CD4-positive, alpha-beta memory T cell (primary cell): Measurements from ENCODE around the gene MBD1. TPM values are rescaled to one million over a fixed set of nuclear protein-coding genes. Genes with fewer than 3 reads are reported as not detected.
"Not testable (repeated sequence)": the region's sequence is repeated elsewhere in the genome, so short reads cannot be mapped to it uniquely, and the experiment has no call there.

ENCODE experiments used
- CTCF ChIA-PET: fragments of 350-600 bp; sonication (Branson Sonifier 250); formaldehyde crosslinking; loops from one replicate; lab custom pipeline; 2021; ENCODE audit warnings: inconsistent platforms; ENCODE audit not compliant: partially characterized antibody; lab: Charles Lee
- POLR2A ChIA-PET: fragments of 350-600 bp; sonication (Branson Sonifier 250); formaldehyde crosslinking; loops from one replicate; lab custom pipeline; 2021; ENCODE audit not compliant: partially characterized antibody; lab: Charles Lee
- DNase-seq, 5 donors: peaks; one replicate each; pipeline versions ENCODE4 v3.0.0 to v3.0.0-alpha.2; 2020 to 2022; ENCODE audit warnings: mixed read lengths in 1 of 5
- H3K27ac ChIP-seq: one replicate; pipeline ENCODE4 v1.7.0; 2013; ENCODE audit warnings: low read depth, low read length
- H3K27me3 ChIP-seq: 2 replicates; pipeline ENCODE4 v1.7.0; 2013; ENCODE audit warnings: mild to moderate bottlenecking, low read length, moderate library complexity; ENCODE audit not compliant: insufficient read depth
- H3K36me3 ChIP-seq: 2 replicates; pipeline ENCODE4 v1.7.0; 2013; ENCODE audit warnings: mild to moderate bottlenecking, low read length, moderate library complexity; ENCODE audit not compliant: insufficient read depth
- H3K4me1 ChIP-seq: 2 replicates; pipeline ENCODE4 v1.7.0; 2013; ENCODE audit warnings: mild to moderate bottlenecking, low read length, moderate library complexity; ENCODE audit not compliant: insufficient read depth
- H3K4me3 ChIP-seq, 2 donors: one replicate each; pipeline ENCODE4 v1.7.0; 2013; ENCODE audit warnings: low read length in 2 of 2, mild to moderate bottlenecking in 1 of 2
- H3K9me3 ChIP-seq, 2 donors: one replicate each; pipeline ENCODE4 v1.7.0; 2013; ENCODE audit warnings: low read length in 2 of 2, control low read depth in 1 of 2; ENCODE audit not compliant: control insufficient read depth in 1 of 2
- H3K27ac Mint-ChIP-seq, 7 donors: one replicate each; pipeline ENCODE4 v1.8.0; 2020 to 2021; ENCODE audit warnings: mixed read lengths in 7 of 7, mild to moderate bottlenecking in 6 of 7, inconsistent platforms in 3 of 7, moderate library complexity in 3 of 7
- H3K27me3 Mint-ChIP-seq, 2 donors: one replicate each; pipeline ENCODE4 v1.8.0; 2020 to 2021; ENCODE audit warnings: mixed read lengths in 2 of 2
- H3K36me3 Mint-ChIP-seq, 2 donors: one replicate each; pipeline ENCODE4 v1.8.0; 2020 to 2021; ENCODE audit warnings: mixed read lengths in 2 of 2, inconsistent platforms in 1 of 2, mild to moderate bottlenecking in 1 of 2
- H3K4me1 Mint-ChIP-seq, 4 donors: one replicate each; pipeline ENCODE4 v1.8.0; 2020 to 2021; ENCODE audit warnings: mixed read lengths in 4 of 4, mild to moderate bottlenecking in 1 of 4
- H3K4me3 Mint-ChIP-seq, 8 donors: one replicate each; pipeline ENCODE4 v1.8.0; 2020 to 2021; ENCODE audit warnings: mixed read lengths in 8 of 8, mild to moderate bottlenecking in 7 of 8, moderate library complexity in 6 of 8, inconsistent platforms in 3 of 8
- H3K9me3 Mint-ChIP-seq, 8 donors: one replicate each; pipeline ENCODE4 v1.8.0; 2020 to 2021; ENCODE audit warnings: mixed read lengths in 8 of 8, mild to moderate bottlenecking in 5 of 8, inconsistent platforms in 3 of 8, moderate library complexity in 1 of 8
- intact Hi-C: fragments of 100-400 bp; cut with micrococcal nuclease; formaldehyde crosslinking; loops from one replicate; pipeline ENCODE4 v1.15.1; 2023
- polyA plus RNA-seq, 2 donors: library from polyadenylated mRNA; unstranded; fragments of 300-500 nt; fragmentation: Illumina TruSeq; gene quantifications; one replicate each; pipeline ENCODE4 v1.2.3, GENCODE V29; 2021
- total RNA-seq, 2 experiments: library from RNA; stranded (reverse); gene quantifications; one replicate each; pipeline ENCODE4 v1.2.3, GENCODE V29; 2021

MBD1 gene
- total and polyA plus RNA-seq, 4 experiments from 2014 or later: 24.5 to 144 (median 87.1) TPM

DNA sequence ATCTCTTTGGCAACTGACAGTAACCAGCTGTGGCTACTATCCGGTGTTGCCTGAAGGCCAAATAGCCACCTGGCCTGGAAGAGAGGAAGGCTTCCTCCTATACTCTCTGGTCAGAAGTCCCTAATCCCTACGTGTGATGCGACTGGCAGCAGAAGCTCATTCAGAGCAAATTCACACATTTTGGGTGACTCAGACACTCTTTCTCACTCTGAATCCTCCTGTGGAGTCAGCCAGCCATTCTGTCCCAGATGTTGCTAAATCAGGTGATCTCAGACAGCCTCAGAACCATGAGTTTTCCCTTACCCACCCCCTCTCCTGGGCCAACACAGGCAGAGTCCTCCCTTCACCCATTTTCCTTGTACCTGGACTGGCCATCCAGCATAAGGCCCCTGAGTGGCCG, 49.7 kb downstream of the MBD1 start:
- CTCF ChIA-PET: no interaction called here

GRCh38 chr18:50220249-50220648, 61.1 kb downstream of the MBD1 start:
- H3K9me3 ChIP-seq, DNase-seq, H3K27me3 ChIP-seq, H3K4me3 Mint-ChIP-seq, H3K36me3 ChIP-seq, H3K27ac ChIP-seq, H3K4me3 ChIP-seq, H3K4me1 ChIP-seq, H3K4me1 Mint-ChIP-seq, intact Hi-C loops, H3K27ac Mint-ChIP-seq, POLR2A ChIA-PET, H3K36me3 Mint-ChIP-seq: not testable (repeated sequence)
- CTCF ChIA-PET: interaction anchor here (5.0 kb wide), 1 partner anchor 137 kb away, joined by 163 read pairs; no protein-coding TSS in a partner anchor
- H3K9me3 Mint-ChIP-seq: peaks cover 0 to 23% (median 18%) of the 10 kb centered on the region in 8 donors
- H3K27me3 Mint-ChIP-seq: peaks cover 29% of the 10 kb centered on the region in 2 donors

More for the DNA sequence above, 49.7 kb downstream of the MBD1 start:
- Histone ChIP-seq H3K9me3 (no peaks in the 10 kb centered on the region), H3K36me3 (no peaks in the 10 kb centered on the region), H3K4me1 (no peaks in the 10 kb centered on the region), H3K27ac (no peak overlapping the region), H3K27me3 (no peaks in the 10 kb centered on the region), H3K4me3 (no peak overlapping the region)
- POLR2A ChIA-PET: no interaction called here
- Mint-ChIP-seq H3K36me3 (no peaks in the 10 kb centered on the region), H3K4me3 (no peak overlapping the region), H3K27ac (no peak overlapping the region), H3K9me3 (no peaks in the 10 kb centered on the region), H3K27me3 (peaks cover 7 to 16% of the 10 kb centered on the region in 2 donors), H3K4me1 (no peaks in the 10 kb centered on the region)
- no peak for DNase-seq
- intact Hi-C loops: no loop called here

Other genes starting within 250 kb of the MBD1 start
- not detected for gene MYO5B, start 86.4 kb downstream of the MBD1 start, total RNA-seq
- gene MYO5B, start 86.4 kb downstream of the MBD1 start, polyA plus RNA-seq: under 1 TPM in 1 of 2 donors, not detected in 1; 0.02 TPM
- gene CFAP53, start 15.0 kb downstream of the MBD1 start, total RNA-seq: 1 to 10 TPM; 1.4 to 1.6 TPM
- gene CFAP53, start 15.0 kb downstream of the MBD1 start, polyA plus RNA-seq: under 1 TPM; 0.10 to 0.13 TPM
- 100 to 1,000 TPM; 165 to 191 TPM for gene CXXC1, start 6.2 kb upstream of the MBD1 start, total RNA-seq
- 10 to 100 TPM; 38.1 to 80.8 TPM for gene CXXC1, start 6.2 kb upstream of the MBD1 start, polyA plus RNA-seq
- under 1 TPM; 0.28 to 0.47 TPM for gene SKA1, start 93.5 kb upstream of the MBD1 start, total RNA-seq
- under 1 TPM in 1 of 2 donors, not detected in 1; 0.16 TPM for gene SKA1, start 93.5 kb upstream of the MBD1 start, polyA plus RNA-seq